WTC11 (cell line): ENCODE measurements around the gene SELENBP1.

Source experiments
- ATF3 ChIP-seq: sonication (generic); formaldehyde crosslinking; conservative IDR thresholded peaks from 2 replicates; pipeline ENCODE4 v1.8.1; 2022; ENCODE audit warnings: mild to moderate bottlenecking, missing genetic modification reagents
- CBFB ChIP-seq: sonication (generic); formaldehyde crosslinking; IDR thresholded peaks from 2 replicates; pipeline ENCODE4 v1.8.1; 2022; ENCODE audit warnings: mild to moderate bottlenecking, low read depth, missing genetic modification reagents
- CREB1 ChIP-seq: sonication (generic); formaldehyde crosslinking; IDR thresholded peaks from 2 replicates; pipeline ENCODE4 v1.8.0; 2023; ENCODE audit warnings: mild to moderate bottlenecking, missing genetic modification reagents
- CTCF ChIP-seq: fragments of 200-600 bp; IDR thresholded peaks from 2 replicates; pipeline ENCODE4 v1.8.0; 2022; ENCODE audit warnings: antibody characterized with exemption
- FOXJ3 ChIP-seq: sonication (generic); formaldehyde crosslinking; IDR thresholded peaks from 2 replicates; pipeline ENCODE4 v1.9.0; 2021; ENCODE audit warnings: missing genetic modification reagents, mild to moderate bottlenecking, borderline replicate concordance
- FOXP4 ChIP-seq: sonication (generic); formaldehyde crosslinking; IDR thresholded peaks from 2 replicates; pipeline ENCODE4 v1.8.0; 2022; ENCODE audit warnings: mild to moderate bottlenecking, missing genetic modification reagents
- MAX ChIP-seq: sonication (generic); formaldehyde crosslinking; IDR thresholded peaks from 2 replicates; pipeline ENCODE4 v1.8.0; 2022; ENCODE audit warnings: mild to moderate bottlenecking, missing genetic modification reagents
- NFYB ChIP-seq: sonication (generic); formaldehyde crosslinking; conservative IDR thresholded peaks from 2 replicates; pipeline ENCODE4 v1.8.0; 2022; ENCODE audit warnings: low read depth, missing genetic modification reagents
- STAT6 ChIP-seq: sonication (generic); formaldehyde crosslinking; conservative IDR thresholded peaks from 2 replicates; pipeline ENCODE4 v1.8.1; 2023; ENCODE audit warnings: mild to moderate bottlenecking, low read depth, missing genetic modification reagents, moderate library complexity
- USF1 ChIP-seq: sonication (generic); formaldehyde crosslinking; IDR thresholded peaks from 2 replicates; pipeline ENCODE4 v1.8.0; 2022; ENCODE audit warnings: mild to moderate bottlenecking, missing genetic modification reagents
- USF2 ChIP-seq: sonication (generic); formaldehyde crosslinking; IDR thresholded peaks from 2 replicates; pipeline ENCODE4 v1.8.1; 2023; ENCODE audit warnings: mild to moderate bottlenecking, missing genetic modification reagents, moderate library complexity
- ZNF232 ChIP-seq: sonication (generic); formaldehyde crosslinking; IDR thresholded peaks from 2 replicates; pipeline ENCODE4 v1.8.0; 2022; ENCODE audit warnings: mild to moderate bottlenecking, missing genetic modification reagents
- ZNF317 ChIP-seq: sonication (generic); formaldehyde crosslinking; IDR thresholded peaks from 2 replicates; pipeline ENCODE4 v1.8.1; 2023; ENCODE audit warnings: low read depth, mild to moderate bottlenecking, moderate library complexity, missing genetic modification reagents, borderline replicate concordance

GRCh38 chr1:151346082-151346768 is 26.3 kb downstream of the SELENBP1 start:
- TF ChIP-seq CTCF (no peak), ZNF317 (CRISPR knock-in tag) (no peak), USF2 (no peak), MAX (CRISPR knock-in tag) (no peak), STAT6 (CRISPR knock-in tag) (no peak), CBFB (CRISPR knock-in tag) (no peak), ATF3 (CRISPR knock-in tag) (no peak), USF1 (CRISPR knock-in tag) (no peak), FOXP4 (CRISPR knock-in tag) (no peak), NFYB (no peak), FOXJ3 (no peak), ZNF232 (CRISPR knock-in tag) (no peak), CREB1 (CRISPR knock-in tag) (no peak)
